ENCODE results near the gene AREL1.

DNA sequence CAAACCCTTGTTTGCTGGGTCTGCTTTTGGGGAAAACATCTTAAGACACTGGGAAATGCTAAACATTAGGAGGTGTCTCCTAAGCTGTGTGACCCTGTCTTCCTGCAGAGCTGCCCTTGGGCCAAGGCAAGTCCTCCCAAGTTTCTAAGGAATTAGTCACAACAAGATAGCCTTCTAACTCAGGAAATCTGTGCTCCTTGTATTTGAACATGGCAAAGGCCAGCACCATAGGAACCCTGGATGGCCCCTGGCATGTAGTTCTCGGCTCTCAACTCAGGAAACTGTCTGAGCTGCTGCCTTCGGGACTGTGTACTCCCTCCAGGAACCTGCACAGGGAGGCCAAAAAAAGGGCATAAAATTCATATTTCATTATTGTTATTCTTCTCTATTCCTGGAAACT, 63.2 kb downstream of the AREL1 start:
- no peak for TF ChIP-seq POLR2AphosphoS5 (IDR thresholded peaks at IDR 0.05; ENCODE audit: low read depth, low read length)
- TF ChIP-seq POLR2A (IDR thresholded peaks at IDR 0.05; ENCODE audit: low read depth, low read length): no peak
